Stimulated activated CD4-positive, alpha-beta T cell treated with anti-CD3 and anti-CD28 coated beads, Interleukin-2, amount 100 ng/mL, for 48 hours (primary cell): ENCODE measurements around the gene CACNA1G.

ENCODE experiments used
- DNase-seq, 2 donors: peaks; one replicate each; pipeline ENCODE4 v3.0.0-alpha.2; 2020

CACNA1G gene

DNA sequence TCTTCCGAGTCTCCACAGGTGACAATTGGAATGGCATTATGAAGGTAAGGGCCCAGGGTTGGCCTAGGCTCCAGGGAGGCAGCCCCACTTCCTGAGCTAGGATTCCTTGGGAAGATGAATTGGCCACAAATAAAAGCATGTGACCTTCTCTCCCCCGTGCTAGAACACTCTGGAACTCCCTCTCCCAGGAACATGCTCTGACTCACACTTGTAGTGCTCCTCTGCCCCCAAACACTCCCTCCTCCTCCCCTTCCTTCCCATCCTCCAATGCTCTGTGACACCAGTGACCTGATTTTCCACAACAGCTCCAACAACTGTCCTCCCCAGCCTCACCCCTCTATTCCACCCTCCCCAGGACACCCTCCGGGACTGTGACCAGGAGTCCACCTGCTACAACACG is 57.8 kb downstream of the CACNA1G start:
- no peak for DNase-seq

- DNase-seq, result no peak
Measured at GRCh38 chr17:50618941-50619340, 58.4 kb downstream of the CACNA1G start.

DNA sequence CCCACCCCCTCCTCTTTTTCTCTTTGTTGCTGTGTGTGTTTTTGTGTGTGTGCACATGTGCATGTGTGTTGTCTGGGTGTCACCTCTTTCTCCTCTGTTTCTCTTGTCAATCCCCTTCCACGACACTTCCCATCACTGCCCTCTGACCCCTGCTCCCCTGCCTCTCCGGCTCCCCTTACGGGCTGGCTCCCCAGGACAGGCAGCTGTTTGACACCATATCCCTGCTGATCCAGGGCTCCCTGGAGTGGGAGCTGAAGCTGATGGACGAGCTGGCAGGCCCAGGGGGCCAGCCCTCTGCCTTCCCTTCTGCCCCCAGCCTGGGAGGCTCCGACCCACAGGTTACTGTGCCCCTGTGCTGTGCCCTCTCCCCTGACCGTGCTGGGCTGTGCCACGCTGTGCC is 59.0 kb downstream of the CACNA1G start:
- DNase-seq, result no peak

- DNase-seq, result no peak
Measured at GRCh38 chr17:50620237-50620636, 59.7 kb downstream of the CACNA1G start.

- no peak for DNase-seq
Measured at GRCh38 chr17:50620858-50621257, 60.3 kb downstream of the CACNA1G start.

DNA sequence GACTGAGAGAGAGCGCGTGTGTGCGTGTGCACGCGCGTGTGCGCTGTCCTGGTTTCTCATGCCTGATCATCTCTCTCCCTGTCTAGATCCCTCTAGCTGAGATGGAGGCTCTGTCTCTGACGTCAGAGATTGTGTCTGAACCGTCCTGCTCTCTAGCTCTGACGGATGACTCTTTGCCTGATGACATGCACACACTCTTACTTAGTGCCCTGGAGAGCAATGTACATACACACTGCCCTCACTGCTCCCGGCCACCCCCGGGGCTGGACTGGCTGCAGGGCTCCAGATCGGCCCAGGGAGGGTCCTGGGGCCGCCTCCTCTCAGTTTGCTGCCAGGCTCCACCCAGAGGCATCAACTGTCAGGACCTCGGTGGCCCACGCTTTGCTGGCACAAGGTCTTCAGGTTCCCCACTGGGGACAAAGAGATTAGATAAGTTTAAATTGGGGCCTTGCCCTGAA is 61.1 kb downstream of the CACNA1G start:
- no peak for DNase-seq

DNA sequence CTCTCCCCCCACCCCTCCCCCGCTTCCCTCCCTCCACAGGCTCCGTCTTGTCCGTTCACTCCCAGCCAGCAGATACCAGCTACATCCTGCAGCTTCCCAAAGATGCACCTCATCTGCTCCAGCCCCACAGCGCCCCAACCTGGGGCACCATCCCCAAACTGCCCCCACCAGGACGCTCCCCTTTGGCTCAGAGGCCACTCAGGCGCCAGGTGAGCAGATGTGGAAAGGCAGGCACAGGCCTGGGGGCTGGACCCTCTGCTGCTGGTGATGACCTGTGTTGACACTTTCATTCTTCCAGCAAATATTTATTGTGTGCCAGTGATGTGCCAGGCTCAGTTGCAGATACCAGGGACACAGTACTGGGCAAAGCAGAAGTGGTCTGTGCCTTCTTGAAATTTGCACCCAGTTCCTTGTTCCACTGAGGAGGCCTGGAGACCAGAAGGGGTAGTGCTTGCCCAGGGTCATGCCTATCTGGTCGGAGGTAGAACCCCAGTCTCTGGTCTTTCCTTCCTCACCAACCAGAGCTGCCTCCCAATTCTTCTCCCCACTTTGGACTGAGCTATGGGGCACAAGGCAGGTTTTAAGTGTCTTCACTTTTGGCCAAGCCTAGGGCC is 63.9 kb downstream of the CACNA1G start:
- DNase-seq, result no peak

GRCh38 chr17:50625032-50625871 is 64.7 kb downstream of the CACNA1G start:
- no peak for DNase-seq

DNA sequence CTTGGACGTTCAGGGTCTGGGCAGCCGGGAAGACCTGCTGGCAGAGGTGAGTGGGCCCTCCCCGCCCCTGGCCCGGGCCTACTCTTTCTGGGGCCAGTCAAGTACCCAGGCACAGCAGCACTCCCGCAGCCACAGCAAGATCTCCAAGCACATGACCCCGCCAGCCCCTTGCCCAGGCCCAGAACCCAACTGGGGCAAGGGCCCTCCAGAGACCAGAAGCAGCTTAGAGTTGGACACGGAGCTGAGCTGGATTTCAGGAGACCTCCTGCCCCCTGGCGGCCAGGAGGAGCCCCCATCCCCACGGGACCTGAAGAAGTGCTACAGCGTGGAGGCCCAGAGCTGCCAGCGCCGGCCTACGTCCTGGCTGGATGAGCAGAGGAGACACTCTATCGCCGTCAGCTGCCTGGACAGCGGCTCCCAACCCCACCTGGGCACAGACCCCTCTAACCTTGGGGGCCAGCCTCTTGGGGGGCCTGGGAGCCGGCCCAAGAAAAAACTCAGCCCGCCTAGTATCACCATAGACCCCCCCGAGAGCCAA is 65.6 kb downstream of the CACNA1G start:
- peak; percentile 58 to 60 for DNase-seq

GRCh38 chr17:50627036-50627781 is 66.7 kb downstream of the CACNA1G start:
- no peak for DNase-seq

- no peak for DNase-seq
Measured at GRCh38 chr17:50627782-50628601, 67.5 kb downstream of the CACNA1G start.

GRCh38 chr17:50629902-50630301 is 69.4 kb downstream of the CACNA1G start:
- DNase-seq, result no peak

GRCh38 chr17:50630524-50631194 is 70.1 kb downstream of the CACNA1G start:
- peak; percentile 53 to 56 for DNase-seq

DNA sequence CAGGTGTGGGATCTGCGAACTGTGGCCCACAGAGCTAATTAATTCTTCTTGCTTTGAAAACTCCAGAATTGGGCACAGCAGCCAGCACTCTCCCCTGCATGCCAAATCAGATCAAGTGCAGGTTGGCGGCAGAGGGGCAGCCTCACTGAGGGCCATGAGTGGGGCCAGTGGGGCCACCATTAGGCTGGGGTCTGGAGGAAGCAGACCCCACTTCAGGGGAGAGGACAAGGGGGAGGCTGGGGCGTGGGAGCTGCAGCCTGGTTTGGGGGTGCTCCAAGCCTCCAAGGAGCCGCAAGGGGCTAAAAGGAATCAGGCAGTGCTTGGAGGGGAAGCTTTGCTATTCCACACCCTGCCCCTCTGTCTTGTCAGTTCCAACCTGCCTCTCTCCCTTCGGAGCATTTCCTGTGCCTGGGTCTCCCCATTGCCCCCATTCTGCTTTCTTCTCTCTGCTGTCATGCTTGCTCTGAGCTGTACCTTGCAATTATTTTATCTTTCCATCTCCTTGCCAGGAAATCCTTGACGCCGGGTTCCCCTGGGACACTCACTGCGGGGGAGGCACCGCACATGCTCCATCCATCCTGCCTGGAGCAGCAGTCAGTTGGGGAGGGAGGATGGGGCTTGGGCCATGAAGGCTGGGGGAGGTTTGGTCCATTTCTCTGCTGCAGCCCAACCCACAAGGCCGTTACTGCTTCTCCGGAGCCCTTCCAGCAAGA is 70.8 kb downstream of the CACNA1G start:
- no peak for DNase-seq

GRCh38 chr17:50631908-50632571 is 71.5 kb downstream of the CACNA1G start:
- DNase-seq, result no peak

GRCh38 chr17:50632637-50633036 is 72.1 kb downstream of the CACNA1G start:
- no peak for DNase-seq

DNA sequence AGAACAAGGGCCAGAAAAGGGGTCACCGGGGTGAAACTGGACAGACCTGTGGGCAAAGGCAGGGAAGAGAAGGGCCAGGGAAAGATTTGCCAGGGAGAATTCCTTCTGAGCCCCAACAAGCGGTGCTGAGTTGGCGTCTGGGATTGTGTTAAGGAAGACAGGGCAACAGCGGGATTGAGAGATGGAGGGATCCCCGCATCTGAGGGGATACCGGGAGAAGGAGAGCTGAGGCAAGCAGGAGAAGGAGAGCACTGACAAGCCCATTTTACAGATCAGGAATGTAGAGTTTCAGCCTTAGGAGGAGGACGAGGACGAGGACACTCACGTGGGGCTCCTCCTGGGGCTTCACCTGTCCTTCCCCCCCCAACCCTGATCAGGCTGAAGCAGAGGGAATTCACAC is 73.2 kb downstream of the CACNA1G start:
- no peak for DNase-seq

DNA sequence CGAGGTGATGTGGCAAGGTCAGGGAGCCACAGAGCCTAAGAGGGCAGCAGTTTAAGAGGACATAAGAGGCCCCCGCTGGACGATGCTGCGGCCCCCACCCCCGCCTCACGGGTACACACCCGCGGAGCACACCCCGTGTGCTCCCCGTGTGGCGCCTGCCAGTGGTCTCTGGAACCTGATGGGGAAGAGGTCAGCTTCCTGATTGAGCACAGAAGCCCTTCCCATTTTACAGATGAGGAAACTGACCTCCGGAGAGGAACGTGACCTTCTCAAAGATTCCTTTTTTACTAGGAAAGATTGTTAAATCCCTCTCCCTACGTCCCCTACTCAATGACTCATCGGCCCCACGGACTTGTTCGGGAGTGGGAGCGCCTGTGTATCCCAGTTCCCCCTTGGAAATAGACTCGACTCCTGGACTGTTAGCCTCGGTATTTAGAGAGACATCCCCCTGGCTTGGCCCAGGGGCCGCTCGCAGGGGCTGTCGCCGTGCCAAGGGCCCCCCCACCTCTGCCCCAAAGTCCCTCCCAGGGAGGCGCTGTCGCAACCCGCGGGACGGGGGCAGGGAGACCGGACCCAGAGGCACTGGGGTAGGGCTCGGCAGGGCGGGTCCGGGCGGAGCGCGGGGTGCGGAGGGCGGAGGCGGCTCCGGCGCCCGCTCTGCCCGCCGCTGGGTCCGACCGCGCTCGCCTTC is 73.9 kb downstream of the CACNA1G start, which contains the start of gene ABCC3:
Gene ABCC3, plus strand, starts transcription at position 658 of the 691 bp plus-strand sequence. CDS start 56 bp downstream, outside the sequence.
- DNase-seq, result no peak

DNA sequence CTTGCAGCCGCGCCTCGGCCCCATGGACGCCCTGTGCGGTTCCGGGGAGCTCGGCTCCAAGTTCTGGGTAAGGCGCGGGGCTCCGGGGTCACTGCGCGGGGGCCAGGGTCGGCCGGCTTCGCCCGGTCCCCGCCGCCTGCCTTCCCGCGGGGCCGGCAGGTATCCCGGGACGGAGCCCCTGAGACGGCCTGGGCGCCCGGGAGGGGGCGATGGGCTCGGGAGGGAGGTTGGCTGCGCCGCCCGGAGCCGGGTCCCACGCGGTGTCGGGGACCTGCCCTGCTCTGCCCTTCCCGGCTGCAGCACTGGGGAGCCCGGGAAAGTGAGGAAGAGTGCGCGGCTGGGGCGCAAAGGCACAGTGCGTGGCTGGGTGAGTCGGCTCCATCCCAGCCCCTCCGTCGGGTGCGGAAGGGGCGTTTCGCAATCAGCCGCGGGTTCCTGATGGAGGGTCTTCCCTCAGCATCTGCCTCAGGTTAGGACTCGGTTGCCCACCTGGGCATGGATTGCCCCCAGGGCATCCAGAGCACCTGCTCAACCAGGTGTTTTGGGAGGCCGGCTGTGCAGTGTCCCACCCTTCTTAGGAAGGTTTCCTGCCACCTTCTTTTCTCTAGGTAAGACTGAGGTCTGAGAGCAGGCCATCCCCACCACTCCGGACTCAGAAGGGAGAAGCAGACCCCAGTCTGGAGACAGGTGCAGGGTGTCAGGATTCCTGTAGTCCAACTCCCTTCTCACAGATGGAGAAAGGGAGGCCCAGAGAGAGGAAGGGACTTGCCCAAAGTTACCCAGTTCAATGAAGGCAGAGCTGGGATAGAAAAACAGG is 74.6 kb downstream of the CACNA1G start:
- no peak for DNase-seq
